H1 (cell line): Measurements from ENCODE around the gene GYPC.

Experiments used
- CREB1 ChIP-seq: IDR thresholded peaks from 2 replicates; pipeline ENCODE4 v1.6.1; 2012; ENCODE audit warnings: inconsistent platforms
- TF ChIP-seq, protein P1 (sequence below), 3 experiments: IDR thresholded peaks; 1 replicate in 2 of 3; 2 replicates in 1 of 3; pipeline versions ENCODE4 v1.5.1 to v1.6.1; 2011; ENCODE audit warnings: low read length in 3 of 3, mild to moderate bottlenecking in 3 of 3, inconsistent platforms in 2 of 3, low read depth in 1 of 3, moderate library complexity in 1 of 3; ENCODE audit not compliant: insufficient read depth in 1 of 3; ENCODE audit errors: control extremely low read depth in 1 of 3
- TF ChIP-seq, protein P2 (sequence below): IDR thresholded peaks from 2 replicates; pipeline ENCODE4 v1.6.1; 2012; ENCODE audit warnings: low read length, inconsistent platforms

DNA sequence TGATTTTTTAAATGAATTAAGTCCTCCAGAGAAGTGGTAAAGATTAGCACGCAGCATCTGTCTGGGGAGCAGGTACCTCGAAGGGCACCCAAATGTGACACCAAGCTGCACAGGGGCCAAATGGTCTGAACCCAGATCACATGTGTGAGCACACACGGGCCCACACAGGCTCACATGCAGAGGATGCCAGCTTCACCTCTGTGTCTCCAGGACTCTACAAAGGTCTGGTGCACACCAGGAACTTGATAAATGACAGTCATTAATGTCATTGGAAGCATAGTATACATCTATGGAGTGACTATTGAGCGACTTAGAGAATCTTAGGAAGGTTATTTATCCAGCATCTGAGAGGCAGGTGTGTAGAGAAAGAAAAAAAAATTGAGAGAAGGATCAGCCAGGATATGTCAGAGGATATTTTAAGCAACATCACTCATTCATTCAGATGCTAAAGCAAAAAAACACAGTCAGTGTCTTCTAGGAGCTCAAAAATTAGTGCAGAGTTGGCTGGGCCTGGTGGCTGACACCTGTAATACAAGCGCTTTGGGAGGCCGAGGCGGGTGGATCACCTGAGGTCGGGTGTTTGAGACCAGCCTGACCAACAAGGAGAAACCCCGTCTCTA is 23.2 kb downstream of the GYPC start:
- TF ChIP-seq, protein P1, sequence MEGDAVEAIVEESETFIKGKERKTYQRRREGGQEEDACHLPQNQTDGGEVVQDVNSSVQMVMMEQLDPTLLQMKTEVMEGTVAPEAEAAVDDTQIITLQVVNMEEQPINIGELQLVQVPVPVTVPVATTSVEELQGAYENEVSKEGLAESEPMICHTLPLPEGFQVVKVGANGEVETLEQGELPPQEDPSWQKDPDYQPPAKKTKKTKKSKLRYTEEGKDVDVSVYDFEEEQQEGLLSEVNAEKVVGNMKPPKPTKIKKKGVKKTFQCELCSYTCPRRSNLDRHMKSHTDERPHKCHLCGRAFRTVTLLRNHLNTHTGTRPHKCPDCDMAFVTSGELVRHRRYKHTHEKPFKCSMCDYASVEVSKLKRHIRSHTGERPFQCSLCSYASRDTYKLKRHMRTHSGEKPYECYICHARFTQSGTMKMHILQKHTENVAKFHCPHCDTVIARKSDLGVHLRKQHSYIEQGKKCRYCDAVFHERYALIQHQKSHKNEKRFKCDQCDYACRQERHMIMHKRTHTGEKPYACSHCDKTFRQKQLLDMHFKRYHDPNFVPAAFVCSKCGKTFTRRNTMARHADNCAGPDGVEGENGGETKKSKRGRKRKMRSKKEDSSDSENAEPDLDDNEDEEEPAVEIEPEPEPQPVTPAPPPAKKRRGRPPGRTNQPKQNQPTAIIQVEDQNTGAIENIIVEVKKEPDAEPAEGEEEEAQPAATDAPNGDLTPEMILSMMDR (IDR thresholded peaks at IDR 0.05; ENCODE audit: control extremely low read depth in 1 of 3, insufficient read depth in 1 of 3, low read depth in 1 of 3, low read length in 3 of 3), result no peak
- TF ChIP-seq, protein P2, sequence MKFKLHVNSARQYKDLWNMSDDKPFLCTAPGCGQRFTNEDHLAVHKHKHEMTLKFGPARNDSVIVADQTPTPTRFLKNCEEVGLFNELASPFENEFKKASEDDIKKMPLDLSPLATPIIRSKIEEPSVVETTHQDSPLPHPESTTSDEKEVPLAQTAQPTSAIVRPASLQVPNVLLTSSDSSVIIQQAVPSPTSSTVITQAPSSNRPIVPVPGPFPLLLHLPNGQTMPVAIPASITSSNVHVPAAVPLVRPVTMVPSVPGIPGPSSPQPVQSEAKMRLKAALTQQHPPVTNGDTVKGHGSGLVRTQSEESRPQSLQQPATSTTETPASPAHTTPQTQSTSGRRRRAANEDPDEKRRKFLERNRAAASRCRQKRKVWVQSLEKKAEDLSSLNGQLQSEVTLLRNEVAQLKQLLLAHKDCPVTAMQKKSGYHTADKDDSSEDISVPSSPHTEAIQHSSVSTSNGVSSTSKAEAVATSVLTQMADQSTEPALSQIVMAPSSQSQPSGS, result no peak
- no peak for TF ChIP-seq CREB1
